GM12874 (cell line): ENCODE data around the gene SVOPL.

Experiments used
- TF ChIP-seq, protein P1 (sequence below): IDR thresholded peaks from 2 replicates; pipeline ENCODE4 v1.5.1; 2011; ENCODE audit warnings: low read depth, mild to moderate bottlenecking, control low read depth, low read length, moderate library complexity; ENCODE audit not compliant: insufficient read depth

SVOPL gene

GRCh38 chr7:138720286-138720685, 19.1 kb upstream of the SVOPL start:
- TF ChIP-seq, protein P1, sequence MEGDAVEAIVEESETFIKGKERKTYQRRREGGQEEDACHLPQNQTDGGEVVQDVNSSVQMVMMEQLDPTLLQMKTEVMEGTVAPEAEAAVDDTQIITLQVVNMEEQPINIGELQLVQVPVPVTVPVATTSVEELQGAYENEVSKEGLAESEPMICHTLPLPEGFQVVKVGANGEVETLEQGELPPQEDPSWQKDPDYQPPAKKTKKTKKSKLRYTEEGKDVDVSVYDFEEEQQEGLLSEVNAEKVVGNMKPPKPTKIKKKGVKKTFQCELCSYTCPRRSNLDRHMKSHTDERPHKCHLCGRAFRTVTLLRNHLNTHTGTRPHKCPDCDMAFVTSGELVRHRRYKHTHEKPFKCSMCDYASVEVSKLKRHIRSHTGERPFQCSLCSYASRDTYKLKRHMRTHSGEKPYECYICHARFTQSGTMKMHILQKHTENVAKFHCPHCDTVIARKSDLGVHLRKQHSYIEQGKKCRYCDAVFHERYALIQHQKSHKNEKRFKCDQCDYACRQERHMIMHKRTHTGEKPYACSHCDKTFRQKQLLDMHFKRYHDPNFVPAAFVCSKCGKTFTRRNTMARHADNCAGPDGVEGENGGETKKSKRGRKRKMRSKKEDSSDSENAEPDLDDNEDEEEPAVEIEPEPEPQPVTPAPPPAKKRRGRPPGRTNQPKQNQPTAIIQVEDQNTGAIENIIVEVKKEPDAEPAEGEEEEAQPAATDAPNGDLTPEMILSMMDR, result no peak

DNA sequence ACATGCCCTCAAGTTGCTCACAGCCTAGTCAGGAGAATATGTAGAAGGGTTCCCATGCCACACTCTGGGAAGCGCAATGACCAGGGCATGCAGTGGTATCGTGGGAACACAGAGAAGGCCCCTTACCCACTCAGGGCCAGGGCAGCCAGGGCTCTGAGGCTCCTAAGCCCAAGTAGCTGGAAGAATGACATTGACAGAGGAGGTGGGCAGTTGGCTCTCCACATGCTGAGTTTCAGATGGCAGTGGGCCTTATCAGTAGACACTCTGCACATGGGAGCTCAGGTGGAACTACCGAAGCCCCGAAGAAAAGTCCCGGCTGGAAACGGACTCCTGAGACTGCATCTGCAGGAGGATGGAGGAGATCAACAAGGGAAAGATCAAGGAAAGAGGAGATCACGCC, 15.7 kb upstream of the SVOPL start:
- TF ChIP-seq, protein P1, result no peak

DNA sequence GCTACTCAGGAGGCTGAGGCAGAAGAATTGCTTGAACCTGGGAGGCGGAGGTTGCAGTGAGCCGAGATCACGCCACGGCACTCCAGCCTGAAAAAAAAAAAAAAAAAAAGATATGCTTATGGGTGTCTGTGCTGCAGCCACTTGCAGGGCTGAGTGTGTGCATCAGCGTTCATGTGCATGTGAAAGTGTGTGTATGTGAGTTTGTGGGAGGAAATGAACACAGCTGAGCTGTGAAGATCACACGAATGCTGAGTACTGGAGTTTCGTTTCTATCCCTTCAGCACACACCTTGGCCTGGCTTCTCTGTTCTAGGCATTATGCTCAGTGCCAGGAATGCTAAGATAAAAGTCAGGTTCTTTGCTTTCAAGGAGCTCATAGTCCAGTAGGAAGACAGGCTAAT, 12.0 kb upstream of the SVOPL start:
- TF ChIP-seq, protein P1, result no peak

DNA sequence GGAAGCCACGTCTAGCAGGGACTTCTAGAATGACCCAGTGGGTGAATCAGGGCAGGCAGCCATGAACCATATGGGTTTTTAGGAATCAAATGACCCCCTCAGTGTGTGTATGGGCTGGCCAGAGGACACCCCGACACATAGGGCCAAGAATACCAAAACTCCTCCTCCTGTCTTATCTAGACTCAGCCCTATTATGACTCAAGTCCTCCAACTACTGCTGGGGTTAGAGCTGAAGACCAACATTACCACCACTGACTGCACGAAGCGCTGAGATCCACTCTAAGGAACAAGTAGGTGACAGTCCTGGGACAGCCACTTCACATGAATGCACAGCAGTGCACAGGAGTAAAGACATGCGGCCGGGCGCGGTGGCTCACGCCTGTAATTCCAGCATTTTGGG, 11.5 kb upstream of the SVOPL start:
- TF ChIP-seq, protein P1, result no peak

DNA sequence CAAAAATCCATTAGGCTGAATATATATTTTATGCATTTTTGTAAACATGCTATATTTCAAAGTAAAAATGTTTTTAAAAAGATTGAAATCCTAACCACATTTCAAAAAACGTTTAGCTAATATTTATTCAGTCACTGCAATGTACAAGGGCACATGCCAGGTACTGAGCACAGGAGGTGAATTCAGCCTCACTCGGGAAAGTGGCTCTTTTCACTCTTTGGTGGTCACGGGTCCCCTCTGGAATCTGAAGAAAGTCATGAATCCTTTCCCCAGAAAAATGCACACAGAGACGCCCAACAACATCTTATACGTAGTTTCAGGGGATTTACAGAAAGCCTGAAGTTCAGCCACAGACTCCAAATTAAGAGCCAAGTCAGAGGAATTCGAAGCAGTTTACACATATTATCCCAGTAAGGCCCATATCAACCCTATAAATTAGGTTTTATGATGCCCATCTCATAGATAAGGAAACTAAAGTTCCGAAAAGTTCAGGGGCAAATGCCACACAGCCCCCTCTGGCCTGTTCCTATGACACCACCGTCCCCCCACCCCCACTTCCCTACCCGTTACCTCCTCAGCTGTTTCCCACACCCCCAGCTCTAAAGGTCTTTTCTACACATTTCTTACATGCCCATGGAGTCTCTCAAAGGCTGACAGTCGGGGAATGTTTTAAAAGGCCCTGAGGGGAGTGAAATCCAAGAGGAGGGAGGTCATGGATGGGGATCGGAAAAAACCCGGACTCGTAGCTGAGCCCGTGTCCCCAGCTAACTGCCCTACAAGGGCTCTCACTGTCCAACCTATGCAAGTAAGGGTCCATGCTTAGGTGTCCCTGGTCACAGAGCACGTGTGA, 9.6 kb upstream of the SVOPL start:
- TF ChIP-seq, protein P1, result no peak

DNA sequence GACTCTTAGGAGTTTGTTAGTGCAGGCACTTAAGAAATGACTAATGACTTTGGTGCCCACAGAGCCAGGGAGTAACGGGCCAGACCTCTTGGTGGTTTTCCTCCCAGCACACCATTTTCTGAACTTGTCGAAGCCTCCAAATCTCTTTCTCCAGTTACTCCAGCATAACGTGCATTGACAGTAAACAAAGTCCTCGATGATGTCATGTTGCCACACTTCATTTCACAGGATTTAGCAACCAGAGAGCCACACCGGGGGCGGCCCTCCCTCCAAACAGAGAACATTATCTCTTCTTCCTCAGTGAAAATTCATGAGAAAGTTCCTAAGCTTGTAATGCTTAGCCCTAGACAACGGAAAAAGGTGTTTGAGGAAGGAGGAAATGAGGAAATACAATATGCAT, 4.0 kb upstream of the SVOPL start:
- TF ChIP-seq, protein P1, result no peak

DNA sequence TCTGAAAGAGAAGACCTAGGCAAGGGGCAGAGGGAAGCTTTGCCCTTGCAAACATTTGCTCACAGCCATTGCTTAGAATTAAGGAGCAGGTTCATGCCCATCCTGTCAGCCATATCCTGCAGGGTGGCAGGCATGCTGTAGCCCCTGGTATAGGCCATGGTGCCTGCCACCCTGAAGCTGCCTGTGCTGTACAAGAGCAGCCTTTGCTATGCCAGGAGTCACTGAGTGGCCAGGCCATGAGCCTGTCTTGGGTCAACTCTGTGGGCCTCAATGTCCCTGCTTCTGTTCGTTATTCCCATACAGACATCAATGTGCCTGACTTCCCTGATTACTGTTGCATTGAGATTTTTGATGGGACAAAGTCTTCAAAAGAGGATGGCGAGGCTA, 368 bp upstream of the SVOPL start:
- TF ChIP-seq, protein P1, result no peak
